Measurements from ENCODE around the gene VWC2L.

GRCh38 chr2:214489181-214489580, 78.3 kb downstream of the VWC2L start:
- TF ChIP-seq, protein P1, sequence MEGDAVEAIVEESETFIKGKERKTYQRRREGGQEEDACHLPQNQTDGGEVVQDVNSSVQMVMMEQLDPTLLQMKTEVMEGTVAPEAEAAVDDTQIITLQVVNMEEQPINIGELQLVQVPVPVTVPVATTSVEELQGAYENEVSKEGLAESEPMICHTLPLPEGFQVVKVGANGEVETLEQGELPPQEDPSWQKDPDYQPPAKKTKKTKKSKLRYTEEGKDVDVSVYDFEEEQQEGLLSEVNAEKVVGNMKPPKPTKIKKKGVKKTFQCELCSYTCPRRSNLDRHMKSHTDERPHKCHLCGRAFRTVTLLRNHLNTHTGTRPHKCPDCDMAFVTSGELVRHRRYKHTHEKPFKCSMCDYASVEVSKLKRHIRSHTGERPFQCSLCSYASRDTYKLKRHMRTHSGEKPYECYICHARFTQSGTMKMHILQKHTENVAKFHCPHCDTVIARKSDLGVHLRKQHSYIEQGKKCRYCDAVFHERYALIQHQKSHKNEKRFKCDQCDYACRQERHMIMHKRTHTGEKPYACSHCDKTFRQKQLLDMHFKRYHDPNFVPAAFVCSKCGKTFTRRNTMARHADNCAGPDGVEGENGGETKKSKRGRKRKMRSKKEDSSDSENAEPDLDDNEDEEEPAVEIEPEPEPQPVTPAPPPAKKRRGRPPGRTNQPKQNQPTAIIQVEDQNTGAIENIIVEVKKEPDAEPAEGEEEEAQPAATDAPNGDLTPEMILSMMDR (IDR thresholded peaks at IDR 0.05) = no peak
- no peak for TF ChIP-seq ZFX (IDR thresholded peaks at IDR 0.05; ENCODE audit: borderline replicate concordance)
